Raji (cell line): ENCODE results near the gene CMIP.
A peak's percentile ranks its signal among the peaks of the same experiment; 100 is the strongest.

Experiments used
- POLR2A ChIP-seq: IDR thresholded peaks from 2 replicates; pipeline ENCODE4 v1.6.1; 2011; ENCODE audit warnings: low read depth, low read length, control low read depth; ENCODE audit not compliant: insufficient read depth

CMIP gene

DNA sequence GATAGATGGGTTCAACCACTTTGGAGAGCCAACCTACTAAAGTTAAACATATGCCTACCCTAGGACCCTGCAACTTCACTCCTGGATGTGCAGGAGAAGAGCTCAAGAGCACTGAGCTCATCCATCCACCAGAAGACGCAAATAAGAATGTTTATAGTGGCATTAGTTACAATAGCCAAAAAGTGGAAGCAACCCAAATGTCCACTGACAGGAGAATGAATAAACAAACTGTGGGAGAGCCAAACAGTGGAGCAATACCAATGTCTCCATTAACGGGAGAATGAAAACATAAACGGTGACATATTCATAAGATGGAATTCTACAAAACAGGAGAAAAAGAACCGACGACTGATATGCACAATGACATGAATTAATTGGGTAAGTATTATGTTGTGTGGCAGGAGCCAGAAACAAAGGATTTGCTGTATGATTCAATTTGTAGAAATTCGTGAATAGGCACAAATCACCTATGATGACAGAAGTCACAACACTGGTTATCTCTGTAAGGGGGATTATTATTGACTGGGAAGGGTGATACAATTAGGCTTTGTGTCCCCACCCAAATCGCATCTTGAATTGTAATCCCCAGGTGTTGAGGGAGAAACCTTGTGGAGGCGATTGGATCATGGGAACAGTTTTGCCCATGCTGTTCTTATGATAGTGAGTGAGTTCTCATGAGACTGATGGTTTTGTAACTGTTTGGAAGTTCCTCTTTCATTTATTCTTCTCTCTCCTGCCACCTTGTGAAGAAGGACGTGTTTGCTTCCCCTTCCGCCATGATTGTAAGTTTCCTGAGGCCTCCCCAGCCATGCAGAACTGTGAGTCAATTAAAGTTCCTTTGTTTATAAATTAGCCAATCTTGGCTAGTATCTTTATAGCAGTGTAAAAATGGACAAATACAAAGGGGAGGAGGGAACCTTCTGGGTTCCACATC, 276.6 kb downstream of the CMIP start:
- TF ChIP-seq POLR2A: no peak

DNA sequence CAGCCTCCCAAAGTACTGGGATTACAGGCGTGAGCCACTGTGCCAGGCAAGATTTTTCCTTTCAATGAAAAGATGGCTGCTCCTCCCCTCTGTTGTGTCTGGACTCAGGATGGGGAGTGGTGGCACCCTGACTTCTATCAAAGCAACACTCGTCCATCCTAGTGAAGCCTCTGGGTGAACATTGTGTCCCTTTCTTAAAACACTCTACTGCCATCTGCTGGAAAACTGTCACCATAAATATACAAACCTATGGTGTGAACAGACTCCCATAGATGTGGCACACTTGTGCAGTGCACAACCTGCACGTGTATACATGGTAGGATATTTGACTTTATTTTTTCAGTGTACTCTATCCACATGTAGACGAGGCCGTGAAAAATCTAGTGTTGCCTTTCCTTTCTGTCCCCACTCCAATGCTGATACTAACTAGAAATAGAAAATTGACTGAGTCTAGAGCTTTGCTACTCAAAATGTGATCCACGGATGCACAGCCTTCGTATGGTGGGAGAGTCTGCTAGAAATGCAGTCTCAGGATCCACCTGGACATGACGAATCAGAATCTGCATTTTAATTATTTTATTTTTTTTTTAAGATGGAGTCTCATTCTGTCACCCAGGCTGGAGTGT, 278.6 kb downstream of the CMIP start:
- no peak for TF ChIP-seq POLR2A

DNA sequence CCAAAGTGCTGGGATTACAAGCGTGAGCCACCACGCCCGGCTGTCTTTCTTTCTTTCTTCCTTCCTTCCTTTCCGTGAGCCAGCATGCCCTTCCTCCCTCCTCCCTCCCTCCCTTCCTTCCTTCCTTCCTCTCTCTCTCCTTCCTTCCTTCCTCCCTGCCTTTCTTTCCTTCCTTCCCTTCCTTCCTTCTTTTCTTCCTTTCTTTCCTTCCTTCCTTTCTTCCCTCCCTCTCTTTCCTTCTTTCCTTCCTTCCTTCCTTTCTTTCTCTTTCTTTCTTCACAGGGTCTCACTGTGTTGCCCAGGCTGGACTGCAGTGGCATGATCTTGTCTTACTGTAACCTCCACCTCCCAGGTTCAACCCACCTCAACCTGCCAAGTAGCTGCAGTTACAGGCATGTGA, 283.8 kb downstream of the CMIP start:
- no peak for TF ChIP-seq POLR2A

DNA sequence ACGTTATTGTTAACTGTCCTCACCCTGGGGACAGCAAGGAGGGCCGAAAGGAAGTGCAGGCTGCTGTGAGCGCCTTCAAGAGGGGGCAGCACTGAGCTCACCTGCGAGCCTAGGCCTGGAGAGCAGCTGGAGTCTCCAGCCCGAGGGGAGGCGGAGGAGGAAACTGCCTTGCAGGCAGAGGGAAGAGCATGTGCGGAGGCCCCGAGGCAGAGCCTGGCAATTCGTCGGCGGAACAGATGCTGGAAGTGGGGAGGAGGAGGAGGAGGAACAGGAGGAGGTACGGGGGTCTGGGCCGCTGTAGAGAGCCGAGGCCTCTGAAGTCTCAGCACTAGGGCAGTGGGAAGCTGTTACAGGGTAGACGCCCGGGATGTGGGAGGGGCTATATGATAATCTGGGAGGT, 284.8 kb downstream of the CMIP start:
- no peak for TF ChIP-seq POLR2A

DNA sequence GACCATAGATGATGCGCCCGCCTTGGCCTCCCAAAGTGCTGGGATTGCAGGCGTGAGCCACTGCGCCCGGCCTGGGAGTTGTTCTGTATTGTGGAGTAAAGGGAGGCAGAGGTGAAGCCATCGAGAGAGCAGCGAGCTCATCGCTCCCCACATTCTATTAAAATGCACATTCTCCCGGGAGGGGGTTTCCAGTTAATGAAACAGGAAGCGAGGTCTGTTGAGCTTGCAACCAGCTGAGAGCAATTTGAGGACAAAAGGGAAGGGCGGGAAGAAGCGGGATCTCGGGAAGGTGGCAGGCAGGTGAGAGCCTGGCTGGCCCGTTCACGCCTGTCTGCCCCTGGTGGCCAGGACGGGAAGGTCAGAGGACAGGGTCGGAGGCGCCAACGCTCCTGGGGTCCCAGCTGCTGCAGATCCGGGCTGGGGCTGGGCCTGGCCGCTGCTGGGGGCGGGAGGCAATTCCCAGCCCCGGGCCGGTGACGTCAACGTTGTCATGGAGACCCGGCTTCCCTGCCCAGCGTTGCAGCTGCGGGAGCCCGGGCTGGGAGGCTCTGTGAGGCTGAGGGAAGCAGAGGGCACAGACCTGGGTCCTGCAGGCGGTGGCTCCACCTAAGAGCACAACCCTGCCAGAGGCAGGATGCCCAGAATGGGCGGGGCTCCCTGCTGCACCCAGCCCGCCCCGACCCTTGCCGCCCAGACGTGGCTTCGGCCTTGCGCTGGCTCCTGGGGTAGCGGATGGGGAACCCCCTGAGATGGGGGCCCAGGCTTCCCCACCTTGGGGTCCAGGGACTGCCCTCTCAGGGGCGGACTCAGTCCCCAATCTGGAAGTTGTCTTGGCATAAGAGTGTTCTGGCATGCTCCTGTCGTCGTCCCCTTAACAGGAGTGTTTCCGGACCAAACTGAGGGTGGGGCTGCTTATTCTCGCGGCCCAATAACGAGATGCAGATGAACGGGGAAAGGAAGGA, 285.8 kb downstream of the CMIP start:
- no peak for TF ChIP-seq POLR2A

DNA sequence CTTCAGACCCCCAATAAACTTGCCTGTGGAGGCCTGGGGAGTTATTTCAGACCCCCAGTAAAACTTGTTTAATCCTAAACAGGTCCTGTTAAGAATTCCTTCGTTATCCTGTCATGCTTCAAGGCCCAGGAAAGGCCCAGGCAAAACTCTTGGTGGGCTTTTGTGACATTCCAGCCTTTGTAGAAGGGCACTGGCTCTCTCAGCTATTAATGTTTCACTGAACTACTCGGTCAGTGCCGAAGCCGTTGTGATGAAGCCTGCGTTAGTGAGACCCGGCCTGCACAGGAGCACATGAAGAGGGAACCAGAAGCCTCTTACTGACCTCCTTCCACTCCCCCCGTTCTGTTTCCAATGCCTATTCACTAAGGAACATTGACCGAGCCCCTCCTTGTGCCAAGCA, 287.0 kb downstream of the CMIP start:
- TF ChIP-seq POLR2A: no peak

DNA sequence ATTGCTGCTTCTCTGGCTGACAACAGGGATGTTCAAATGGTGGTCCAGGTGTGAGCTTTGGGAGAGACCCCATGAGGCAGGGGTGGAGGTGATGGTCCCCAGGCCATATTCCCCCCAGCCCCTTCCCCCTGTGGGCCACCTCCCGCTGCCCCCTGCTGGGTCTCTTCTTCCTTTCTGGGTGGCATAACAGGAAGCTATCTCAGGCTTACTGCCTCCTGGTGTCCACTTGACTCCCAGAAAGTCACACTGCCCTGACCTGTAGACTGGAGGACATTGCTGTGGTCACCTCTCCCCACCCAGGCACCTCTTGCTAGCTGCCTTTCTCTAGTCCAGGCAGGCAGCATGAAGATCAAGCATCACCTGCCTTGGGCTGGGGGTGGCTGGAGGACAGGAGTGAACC, 288.1 kb downstream of the CMIP start:
- no peak for TF ChIP-seq POLR2A

DNA sequence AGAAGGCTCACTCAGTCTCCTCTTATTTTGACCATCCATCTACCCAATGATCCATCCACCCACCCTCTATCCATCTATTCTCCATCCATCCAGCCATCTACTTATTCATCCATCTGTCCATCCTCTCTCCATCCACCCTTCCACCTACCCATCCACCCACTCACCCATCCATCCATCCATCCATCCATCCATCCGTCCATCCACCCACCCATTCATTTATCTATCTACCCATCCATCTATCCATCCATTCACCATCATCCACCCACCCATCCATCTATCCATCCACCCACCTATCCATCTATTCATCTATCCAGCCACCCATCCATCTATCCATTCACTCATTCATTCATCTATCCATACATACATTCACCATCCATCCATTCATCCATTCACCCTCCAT, 288.7 kb downstream of the CMIP start:
- TF ChIP-seq POLR2A: no peak

DNA sequence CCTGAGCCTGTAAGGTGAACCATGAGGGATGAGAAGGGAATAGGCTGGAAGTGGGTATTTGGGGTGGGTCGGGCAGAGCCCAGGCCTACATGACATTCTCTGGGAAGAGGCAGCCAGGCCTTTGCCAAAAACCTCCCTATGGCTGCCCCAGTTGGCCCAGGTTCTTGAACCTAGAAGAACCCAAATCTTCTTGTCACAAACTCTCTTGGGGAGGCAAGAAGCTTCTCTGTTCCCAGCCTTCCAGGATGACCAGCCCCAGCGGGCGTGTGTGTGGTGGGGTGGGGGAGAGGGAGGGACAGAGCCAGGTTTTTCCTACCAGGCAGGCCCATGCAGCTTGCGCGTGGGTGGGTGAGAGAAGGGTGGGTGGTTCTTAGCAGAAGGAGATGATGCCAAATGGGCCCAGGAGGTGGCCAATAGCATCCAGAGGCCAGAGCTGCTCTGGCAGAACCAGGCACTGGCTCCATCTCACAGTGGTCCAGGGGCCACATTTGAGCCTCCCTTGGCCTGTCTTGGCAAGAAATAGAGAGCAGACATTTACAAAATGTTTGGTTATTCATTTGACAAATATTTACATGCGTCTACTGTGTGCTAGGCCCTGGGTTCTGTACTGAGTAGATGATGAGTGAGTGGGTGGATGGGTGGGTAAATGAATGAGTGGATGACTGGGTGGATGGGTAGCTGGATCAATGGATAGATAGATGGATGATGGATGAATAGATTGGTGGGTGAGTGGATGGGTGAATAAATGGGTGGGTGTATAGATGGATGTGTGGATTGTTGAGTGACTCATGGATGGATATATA, 290.2 kb downstream of the CMIP start:
- TF ChIP-seq POLR2A: no peak

DNA sequence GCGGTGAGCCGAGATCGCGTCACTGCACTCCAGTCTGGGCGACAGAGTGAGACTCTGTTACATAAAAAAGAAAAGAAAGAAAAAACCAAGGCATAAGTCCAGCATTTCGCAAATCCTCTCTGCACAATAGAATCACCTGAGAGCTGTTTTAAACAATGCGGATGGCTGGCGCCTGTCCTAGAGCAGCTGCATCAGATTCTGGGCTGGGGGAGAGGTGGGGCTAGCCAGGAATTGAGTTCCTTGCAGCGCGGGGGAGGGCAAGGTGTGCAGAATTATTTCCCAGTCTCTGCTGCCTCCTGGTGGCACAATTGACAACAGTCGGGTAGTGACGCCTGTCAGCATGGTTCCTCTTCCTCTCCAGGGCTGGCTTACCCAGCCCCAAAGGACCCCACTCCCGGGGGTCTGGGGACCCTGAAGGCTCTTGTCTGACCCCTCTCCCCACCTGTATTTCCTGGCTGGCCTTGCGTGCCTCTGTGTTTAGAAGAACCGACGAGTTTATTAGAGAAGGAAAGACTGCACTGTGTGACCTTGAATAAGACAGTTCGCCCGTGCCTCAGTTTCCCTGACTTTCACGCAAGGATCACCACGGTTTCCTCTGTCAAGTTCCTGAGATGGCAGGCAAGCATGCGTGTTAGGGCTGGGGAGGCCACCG, 293.4 kb downstream of the CMIP start:
- TF ChIP-seq POLR2A: no peak

DNA sequence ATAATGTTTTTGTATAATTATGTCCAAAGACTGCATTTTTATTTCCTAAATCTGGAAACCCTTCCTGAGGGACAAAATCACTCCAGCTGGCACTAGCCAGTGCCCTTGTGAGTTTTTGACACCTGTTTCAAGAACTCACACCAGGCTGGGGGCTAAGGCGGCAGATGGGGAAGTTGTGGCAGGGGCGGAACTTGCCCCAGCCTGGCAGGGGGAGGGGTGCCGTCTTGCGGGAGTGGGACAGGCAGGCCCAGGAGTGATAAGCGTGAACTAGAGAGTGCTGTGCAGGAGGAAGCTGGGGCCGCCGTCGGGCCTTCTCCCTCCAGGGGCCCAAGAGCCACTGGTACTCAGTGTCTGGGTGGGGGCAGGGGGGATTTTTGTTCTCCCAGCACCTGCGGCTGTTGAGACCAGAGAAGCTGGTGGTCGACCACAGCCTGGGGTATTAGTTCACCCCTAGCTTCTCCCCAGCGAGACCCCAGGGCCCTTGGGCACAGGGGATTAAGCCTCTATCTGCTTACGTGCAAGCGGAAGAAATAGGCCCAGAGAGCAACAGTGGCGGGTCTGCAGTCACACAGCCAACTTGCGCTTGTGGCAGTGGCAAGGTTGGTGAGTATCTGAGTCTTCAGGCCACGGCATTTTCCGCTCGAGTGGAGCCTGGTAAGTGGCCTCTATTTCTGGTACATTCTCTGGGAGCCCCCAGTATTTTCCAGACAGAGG, 294.3 kb downstream of the CMIP start:
- peak; percentile 53; the same call in 1 of the 2 replicates for TF ChIP-seq POLR2A

DNA sequence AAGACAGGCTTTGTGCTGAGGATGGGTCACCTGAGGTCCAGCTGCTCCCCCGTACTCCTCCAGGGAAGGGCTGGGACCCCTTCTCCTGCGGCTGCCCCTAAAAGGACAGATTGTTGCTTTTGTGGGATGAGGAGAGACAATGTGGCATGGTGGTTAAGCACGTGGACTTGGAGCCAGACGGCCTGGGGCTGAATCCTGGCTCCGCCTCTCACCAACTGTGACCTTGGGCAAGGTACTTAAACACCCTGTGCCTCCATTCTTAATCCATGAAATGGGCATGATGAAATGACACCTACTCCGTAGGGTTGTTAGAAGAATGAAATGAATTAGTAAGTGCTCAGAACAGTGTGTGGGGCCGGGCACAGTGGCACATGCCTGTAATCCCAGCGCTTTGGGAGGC, 294.9 kb downstream of the CMIP start:
- TF ChIP-seq POLR2A: no peak; the same call in 1 of the 2 replicates

DNA sequence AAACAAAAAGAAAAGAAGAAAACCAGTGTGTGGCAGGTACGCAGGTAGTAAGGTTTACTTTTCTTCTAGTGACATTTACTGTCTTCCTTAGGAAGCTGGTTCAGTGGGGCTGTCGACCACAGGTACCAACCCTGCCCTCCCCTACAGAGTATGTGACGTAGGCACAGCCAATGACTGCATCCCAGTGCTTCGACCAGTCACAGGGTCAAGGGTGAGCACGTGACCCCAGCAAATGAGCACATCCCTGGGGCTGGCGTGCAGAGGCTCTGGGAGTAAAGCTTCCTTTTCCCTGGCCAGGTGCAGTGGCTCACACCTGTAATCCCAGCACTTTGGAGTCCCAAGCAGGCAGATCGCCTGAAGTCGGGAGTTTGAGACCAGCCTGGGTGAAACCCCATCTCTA, 295.6 kb downstream of the CMIP start:
- TF ChIP-seq POLR2A: peak; percentile 75

DNA sequence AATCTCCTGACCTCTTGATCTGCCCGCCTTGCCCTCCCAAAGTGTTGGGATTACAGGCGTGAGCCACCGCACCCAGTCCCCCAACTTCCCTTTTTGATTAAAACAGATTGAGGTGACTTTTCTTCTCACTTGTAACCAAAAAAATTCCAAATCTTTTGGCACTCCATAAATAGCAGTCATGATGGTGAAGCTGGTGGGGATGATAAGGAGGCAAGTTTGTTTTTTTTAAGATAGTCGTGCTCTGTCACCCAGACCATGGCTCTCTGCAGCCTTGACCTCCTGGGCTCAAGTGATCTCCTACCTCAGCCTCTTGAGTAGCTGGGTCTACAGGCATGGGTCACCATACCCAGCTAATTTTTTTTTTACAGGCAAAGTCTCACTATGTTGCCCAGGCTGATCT, 299.8 kb downstream of the CMIP start:
- TF ChIP-seq POLR2A: no peak

DNA sequence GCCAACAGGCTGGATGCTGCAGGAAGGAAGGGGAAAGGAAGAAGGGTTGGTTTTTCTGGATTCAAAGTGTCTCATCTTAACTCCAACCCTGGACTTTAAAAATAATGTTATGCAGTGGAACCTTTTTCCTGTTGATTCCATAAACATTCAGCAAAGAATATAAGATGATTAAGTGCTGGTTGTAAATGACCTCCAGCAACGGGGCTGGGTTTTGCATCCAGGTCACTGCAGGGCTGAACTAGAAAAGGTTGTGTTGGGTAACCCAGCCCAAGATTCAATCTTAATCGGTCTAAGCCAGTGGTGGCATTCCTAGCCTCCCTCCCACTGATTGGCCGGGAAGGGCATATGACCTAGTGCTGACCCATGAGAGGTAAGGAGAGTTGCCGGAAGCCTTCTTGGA, 300.3 kb downstream of the CMIP start:
- TF ChIP-seq POLR2A: no peak
